ENCODE results near the gene UGT1A5. TPM values are rescaled to one million over a fixed set of nuclear protein-coding genes. Genes with fewer than 3 reads are reported as not detected.

UGT1A5 gene
- total RNA-seq, 3 donors from 2014 or later: not detected

DNA sequence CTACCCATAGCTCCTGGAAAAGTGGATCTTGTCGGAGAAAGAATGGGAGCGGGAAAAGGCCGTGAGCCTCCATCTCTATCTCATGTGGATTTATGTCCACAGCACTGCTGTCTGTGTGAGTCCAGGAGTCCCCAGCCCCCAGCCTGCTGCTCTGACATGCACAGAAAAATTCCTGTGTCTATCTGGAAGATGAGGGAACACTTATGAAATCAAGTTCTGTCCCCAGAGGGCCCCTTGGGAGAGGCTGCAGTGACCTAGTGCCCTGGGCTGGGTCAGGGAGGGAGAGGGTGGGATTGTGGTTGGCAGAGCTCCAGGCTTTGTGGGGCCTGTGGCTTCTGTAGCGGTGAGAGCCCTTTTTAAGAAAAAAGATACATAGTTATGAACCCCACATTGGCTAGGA lies 104.1 kb downstream of the UGT1A5 start:
- no peak for DNase-seq (ENCODE audit: low spot score in 2 of 2)
- intact Hi-C loops (cut with DNase I; ENCODE audit: low total_unique reads): loop anchor here (5.0 kb wide), 1 partner anchor 66 kb away; no protein-coding TSS in a partner anchor
- Histone ChIP-seq H3K4me1 (no peaks in the 10 kb centered on the region), H3K4me3 (no peak overlapping the region), H3K9me3 (no peaks in the 10 kb centered on the region), H3K36me3 (no peaks in the 10 kb centered on the region), H3K27me3 (no peaks in the 10 kb centered on the region), H3K27ac (no peak overlapping the region)
- TF ChIP-seq POLR2A (IDR thresholded peaks at IDR 0.05): no peak
- TF ChIP-seq, protein P1, sequence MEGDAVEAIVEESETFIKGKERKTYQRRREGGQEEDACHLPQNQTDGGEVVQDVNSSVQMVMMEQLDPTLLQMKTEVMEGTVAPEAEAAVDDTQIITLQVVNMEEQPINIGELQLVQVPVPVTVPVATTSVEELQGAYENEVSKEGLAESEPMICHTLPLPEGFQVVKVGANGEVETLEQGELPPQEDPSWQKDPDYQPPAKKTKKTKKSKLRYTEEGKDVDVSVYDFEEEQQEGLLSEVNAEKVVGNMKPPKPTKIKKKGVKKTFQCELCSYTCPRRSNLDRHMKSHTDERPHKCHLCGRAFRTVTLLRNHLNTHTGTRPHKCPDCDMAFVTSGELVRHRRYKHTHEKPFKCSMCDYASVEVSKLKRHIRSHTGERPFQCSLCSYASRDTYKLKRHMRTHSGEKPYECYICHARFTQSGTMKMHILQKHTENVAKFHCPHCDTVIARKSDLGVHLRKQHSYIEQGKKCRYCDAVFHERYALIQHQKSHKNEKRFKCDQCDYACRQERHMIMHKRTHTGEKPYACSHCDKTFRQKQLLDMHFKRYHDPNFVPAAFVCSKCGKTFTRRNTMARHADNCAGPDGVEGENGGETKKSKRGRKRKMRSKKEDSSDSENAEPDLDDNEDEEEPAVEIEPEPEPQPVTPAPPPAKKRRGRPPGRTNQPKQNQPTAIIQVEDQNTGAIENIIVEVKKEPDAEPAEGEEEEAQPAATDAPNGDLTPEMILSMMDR (IDR thresholded peaks at IDR 0.05): no peak
- TF ChIP-seq POLR2AphosphoS5 (IDR thresholded peaks at IDR 0.05): no peak

DNA sequence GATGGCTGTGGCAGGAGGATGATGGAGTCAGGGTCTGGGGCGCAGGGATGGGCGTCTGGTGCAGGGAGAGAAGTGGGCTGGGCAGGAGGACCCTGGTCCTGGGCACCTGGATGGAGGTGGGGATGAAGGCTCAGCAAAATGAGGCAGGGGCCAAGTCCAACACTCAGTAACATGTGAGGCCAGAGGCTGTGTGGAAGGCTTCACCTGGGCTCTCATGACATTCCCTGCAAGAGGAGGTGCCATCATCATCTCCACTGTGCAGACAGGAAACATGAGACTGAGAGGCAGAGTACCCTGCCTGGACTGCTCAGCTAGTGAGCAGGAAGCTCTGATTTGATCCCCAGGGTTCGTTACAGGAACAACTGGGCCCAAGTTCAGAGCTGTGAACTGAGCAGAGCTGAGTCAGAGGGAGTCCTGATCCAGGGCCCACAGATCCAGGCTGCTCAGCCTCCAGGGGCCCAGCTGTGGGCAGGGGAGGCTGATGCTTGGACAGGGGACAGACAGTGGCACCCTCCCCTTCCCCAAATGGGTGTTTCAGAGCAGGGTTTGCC lies 104.7 kb downstream of the UGT1A5 start:
- Histone ChIP-seq H3K36me3 (no peaks in the 10 kb centered on the region), H3K27me3 (no peaks in the 10 kb centered on the region), H3K27ac (no peak overlapping the region), H3K4me3 (no peak overlapping the region), H3K9me3 (no peaks in the 10 kb centered on the region), H3K4me1 (no peaks in the 10 kb centered on the region)
- TF ChIP-seq POLR2A (IDR thresholded peaks at IDR 0.05) (no peak), POLR2AphosphoS5 (IDR thresholded peaks at IDR 0.05) (no peak)
- TF ChIP-seq, protein P1 (IDR thresholded peaks at IDR 0.05): no peak
- intact Hi-C loops (cut with DNase I; ENCODE audit: low total_unique reads): loop anchor here (5.0 kb wide), 1 partner anchor 65 kb away; no protein-coding TSS in a partner anchor
- no peak for DNase-seq (ENCODE audit: low spot score in 2 of 2)

DNA sequence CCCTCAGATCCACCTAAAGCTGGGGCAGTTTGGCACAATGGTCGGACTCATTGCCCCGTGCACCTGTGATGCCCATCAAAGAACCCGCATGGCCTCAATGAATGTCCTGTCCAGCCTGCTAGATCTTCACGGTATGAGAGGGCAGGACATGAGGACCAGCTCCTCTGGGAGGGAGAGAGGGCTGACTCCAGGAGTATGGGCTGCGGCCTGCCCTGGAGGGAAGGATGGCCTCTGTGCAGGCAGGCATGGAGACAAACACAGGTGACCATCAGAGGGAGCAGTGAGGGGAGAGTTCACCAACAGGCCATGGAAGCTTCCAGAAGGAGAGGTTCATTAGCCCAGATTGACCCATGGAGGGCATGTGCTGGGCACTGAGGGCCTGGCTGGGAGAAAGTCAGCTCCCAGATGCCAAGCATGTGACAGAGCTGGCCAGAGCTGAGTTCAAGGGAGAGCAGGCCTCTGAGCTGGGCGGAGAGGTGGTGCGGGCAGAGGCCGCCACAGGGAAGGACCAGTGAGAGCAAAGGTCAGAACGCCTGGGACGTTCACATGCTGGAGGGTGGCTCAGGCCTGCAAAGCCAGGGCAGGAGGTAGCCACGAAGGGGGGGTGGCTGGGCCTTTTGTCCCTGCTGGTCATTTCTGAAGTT lies 105.4 kb downstream of the UGT1A5 start:
- Histone ChIP-seq H3K27me3 (no peaks in the 10 kb centered on the region), H3K27ac (no peak overlapping the region), H3K4me1 (no peaks in the 10 kb centered on the region), H3K36me3 (no peaks in the 10 kb centered on the region), H3K4me3 (no peak overlapping the region), H3K9me3 (no peaks in the 10 kb centered on the region)
- intact Hi-C loops (cut with DNase I; ENCODE audit: low total_unique reads): loop anchor here (5.0 kb wide), 1 partner anchor 64 kb away; no protein-coding TSS in a partner anchor
- DNase-seq (ENCODE audit: low spot score in 2 of 2): no peak
- TF ChIP-seq POLR2AphosphoS5 (IDR thresholded peaks at IDR 0.05): no peak
- no peak for TF ChIP-seq POLR2A (IDR thresholded peaks at IDR 0.05)
- TF ChIP-seq, protein P1 (IDR thresholded peaks at IDR 0.05): no peak

DNA sequence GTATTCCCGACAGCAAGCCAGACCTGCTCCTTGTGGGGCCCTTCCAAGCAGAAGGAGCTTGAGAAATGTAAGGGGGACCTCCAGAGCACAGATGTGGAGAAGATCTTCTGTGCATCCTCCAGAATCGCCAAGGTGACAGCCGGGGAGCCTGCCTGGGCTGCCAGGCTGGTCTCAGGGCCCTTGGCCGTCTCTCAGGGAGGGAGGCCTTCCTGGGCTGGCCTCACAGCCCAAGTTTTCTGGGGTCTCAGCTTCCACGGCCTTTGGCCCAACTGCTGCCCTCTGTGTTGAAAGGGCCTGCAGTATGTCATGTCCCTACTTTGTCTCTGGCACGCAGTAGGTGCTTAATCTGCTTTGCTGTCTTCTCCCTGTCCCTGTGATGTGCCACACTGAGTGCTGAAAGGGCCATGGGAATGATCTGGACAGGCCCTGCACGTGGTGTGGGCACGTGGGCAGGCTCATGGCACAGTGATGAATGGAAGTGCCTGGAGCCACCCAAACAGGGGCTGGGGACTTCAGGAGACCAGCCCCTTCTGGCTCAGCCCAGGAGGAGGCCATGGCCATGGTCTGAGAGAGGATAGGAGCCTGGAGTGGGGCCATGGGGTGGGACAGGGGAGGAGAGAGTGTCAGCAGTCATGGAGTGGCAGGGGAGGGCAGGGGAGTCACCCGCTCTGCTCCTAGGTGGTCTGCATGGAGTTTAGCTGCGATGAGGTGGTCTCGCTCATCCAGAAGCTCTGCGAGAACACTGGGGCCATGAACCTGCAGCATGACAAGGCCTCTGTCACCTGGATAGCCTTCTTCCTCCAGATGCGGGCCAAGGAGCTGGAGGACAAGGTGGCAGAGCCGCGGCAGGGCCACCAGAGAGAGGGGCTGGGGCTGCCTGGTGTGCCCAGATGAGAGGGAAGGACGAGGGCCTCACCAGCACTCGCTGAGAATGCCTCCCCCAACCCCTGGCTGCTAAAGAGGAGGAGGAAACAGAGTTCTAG lies 106.2 kb downstream of the UGT1A5 start:
- no peak for DNase-seq (ENCODE audit: low spot score in 2 of 2)
- no peak overlapping the region for H3K27ac ChIP-seq
- H3K4me1 ChIP-seq: no peaks in the 10 kb centered on the region
- no peaks in the 10 kb centered on the region for H3K9me3 ChIP-seq
- no peak overlapping the region for H3K4me3 ChIP-seq
- no peaks in the 10 kb centered on the region for H3K27me3 ChIP-seq
- no peaks in the 10 kb centered on the region for H3K36me3 ChIP-seq
- intact Hi-C loops (cut with DNase I; ENCODE audit: low total_unique reads): loop anchor here (5.0 kb wide), 1 partner anchor 63 kb away; no protein-coding TSS in a partner anchor
- TF ChIP-seq, protein P1 (IDR thresholded peaks at IDR 0.05): no peak
- TF ChIP-seq POLR2AphosphoS5 (IDR thresholded peaks at IDR 0.05): no peak
- TF ChIP-seq POLR2A (IDR thresholded peaks at IDR 0.05): no peak
